GM18519 (cell line): ENCODE data around the gene COQ5.

ENCODE experiments used
- ATAC-seq: cut with Tn5 transposase; IDR thresholded peaks from one replicate; pipeline ENCODE4 v1.9.1; 2021; ENCODE audit warnings: mild to moderate bottlenecking, moderate library complexity; ENCODE audit not compliant: unreplicated experiment, low FRiP score

COQ5 gene

GRCh38 chr12:120460157-120460556, 68.8 kb downstream of the COQ5 start:
- no peak for ATAC-seq

GRCh38 chr12:120457133-120457532, 71.8 kb downstream of the COQ5 start:
- ATAC-seq, result no peak

GRCh38 chr12:120455302-120455701, 73.7 kb downstream of the COQ5 start:
- ATAC-seq, result no peak

- ATAC-seq, result no peak
Measured at GRCh38 chr12:120453977-120454376, 75.0 kb downstream of the COQ5 start.
